MG63 (cell line): ENCODE results near the gene SMC4. TPM values are rescaled to one million over a fixed set of nuclear protein-coding genes. Genes with fewer than 3 reads are reported as not detected.
A peak's percentile ranks its signal among the peaks of the same experiment; 100 is the strongest.

Source experiments
- DNase-seq: peaks from one replicate; pipeline ENCODE4 v3.0.0-alpha.2; 2020
- H3K27me3 ChIP-seq: fragments of 250-450 bp; sonication (Bioruptor Pico); 2 replicates; pipeline ENCODE4 v1.5.1; 2020; ENCODE audit warnings: mild to moderate bottlenecking, moderate library complexity
- H3K36me3 ChIP-seq: fragments of 250-450 bp; sonication (Bioruptor Pico); 2 replicates; pipeline ENCODE4 v1.5.1; 2020; ENCODE audit warnings: mild to moderate bottlenecking, moderate library complexity
- H3K4me3 ChIP-seq: fragments of 250-450 bp; sonication (Bioruptor Pico); 2 replicates; pipeline ENCODE4 v1.5.1; 2020; ENCODE audit warnings: mild to moderate bottlenecking, moderate library complexity
- H3K9me3 ChIP-seq: fragments of 250-450 bp; sonication (Bioruptor Pico); 2 replicates; pipeline ENCODE4 v1.5.1; 2020; ENCODE audit warnings: mild to moderate bottlenecking, moderate library complexity
- total RNA-seq: library from RNA; depleted of rRNA; stranded (reverse); fragments of >200 nt; shearing (Covaris generic); gene quantifications from 2 replicates; pipeline ENCODE4 v1.2.3, GENCODE V29; 2014; ENCODE audit warnings: low replicate concordance

The SMC4 gene
- total RNA-seq, 1 experiment from 2014 or later, result 97.7 TPM

GRCh38 chr3:160413613-160414248, 14.3 kb downstream of the SMC4 start:
- no peaks in the 10 kb centered on the region for H3K9me3 ChIP-seq
- no peaks in the 10 kb centered on the region for H3K27me3 ChIP-seq
- H3K36me3 ChIP-seq, result peaks cover 95% of the 10 kb centered on the region
- peak; percentile 59 for DNase-seq
- H3K4me3 ChIP-seq, result no peak overlapping the region

DNA sequence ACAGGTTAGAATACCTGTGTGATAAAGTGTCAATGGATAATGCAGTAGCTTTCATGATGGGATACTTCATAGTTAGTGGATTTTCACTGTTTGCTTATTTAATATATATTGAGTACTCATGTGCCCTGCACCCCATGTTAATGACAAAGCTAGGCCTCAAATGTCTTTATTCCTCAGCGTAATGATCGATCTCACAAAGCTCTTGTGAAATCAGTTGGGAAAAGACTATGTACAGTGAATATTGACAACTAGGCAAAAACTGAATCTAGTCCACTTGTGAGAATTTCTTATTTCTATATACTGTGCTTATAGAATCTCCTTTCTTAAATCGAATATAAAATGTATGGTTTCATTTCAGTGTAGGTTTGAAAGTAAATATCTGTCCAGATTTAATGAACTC, 17.9 kb downstream of the SMC4 start:
- Histone ChIP-seq H3K27me3 (no peaks in the 10 kb centered on the region), H3K9me3 (no peaks in the 10 kb centered on the region), H3K36me3 (peaks cover 98% of the 10 kb centered on the region), H3K4me3 (no peak overlapping the region)
- no peak for DNase-seq

GRCh38 chr3:160427832-160428424, 28.5 kb downstream of the SMC4 start:
- H3K27me3 ChIP-seq, result no peaks in the 10 kb centered on the region
- DNase-seq, result no peak
- no peaks in the 10 kb centered on the region for H3K9me3 ChIP-seq
- H3K36me3 ChIP-seq, result peaks cover 96% of the 10 kb centered on the region
- no peak overlapping the region for H3K4me3 ChIP-seq

- no peaks in the 10 kb centered on the region for H3K27me3 ChIP-seq
- no peak for DNase-seq
- H3K9me3 ChIP-seq, result no peaks in the 10 kb centered on the region
- peaks cover 91% of the 10 kb centered on the region for H3K36me3 ChIP-seq
- no peak overlapping the region for H3K4me3 ChIP-seq
These were observed 34.6 kb downstream of the SMC4 start for GRCh38 chr3:160434071-160434470.

GRCh38 chr3:160435095-160435494, 35.6 kb downstream of the SMC4 start:
- Histone ChIP-seq H3K27me3 (no peaks in the 10 kb centered on the region), H3K36me3 (peaks cover 86% of the 10 kb centered on the region), H3K9me3 (no peaks in the 10 kb centered on the region), H3K4me3 (no peak overlapping the region)
- no peak for DNase-seq

- Histone ChIP-seq H3K4me3 (no peak overlapping the region), H3K27me3 (no peaks in the 10 kb centered on the region), H3K9me3 (no peaks in the 10 kb centered on the region), H3K36me3 (peaks cover 79% of the 10 kb centered on the region)
- DNase-seq, result no peak
These were observed 36.3 kb downstream of the SMC4 start for GRCh38 chr3:160435747-160436146.

DNA sequence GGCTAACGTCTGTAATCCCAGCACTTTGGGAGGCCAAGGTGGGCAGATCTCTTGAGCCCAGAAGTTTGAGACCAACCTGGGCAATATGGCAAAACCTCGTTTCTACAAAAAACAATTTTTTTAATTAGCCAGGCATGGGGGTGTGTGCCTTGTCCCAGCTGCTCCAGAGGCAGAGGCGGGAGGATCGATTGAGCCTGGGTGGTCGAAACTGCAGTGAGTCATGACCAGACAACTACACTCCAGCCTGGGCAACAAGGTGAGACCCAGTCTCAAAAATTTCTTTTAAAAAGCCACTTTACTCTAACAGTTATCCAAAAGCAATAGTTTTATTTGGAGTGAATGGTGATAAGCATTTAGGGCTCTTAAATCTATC, 37.6 kb downstream of the SMC4 start:
- Histone ChIP-seq H3K9me3 (no peaks in the 10 kb centered on the region), H3K4me3 (no peak overlapping the region), H3K27me3 (no peaks in the 10 kb centered on the region), H3K36me3 (peaks cover 66% of the 10 kb centered on the region)
- DNase-seq, result no peak

DNA sequence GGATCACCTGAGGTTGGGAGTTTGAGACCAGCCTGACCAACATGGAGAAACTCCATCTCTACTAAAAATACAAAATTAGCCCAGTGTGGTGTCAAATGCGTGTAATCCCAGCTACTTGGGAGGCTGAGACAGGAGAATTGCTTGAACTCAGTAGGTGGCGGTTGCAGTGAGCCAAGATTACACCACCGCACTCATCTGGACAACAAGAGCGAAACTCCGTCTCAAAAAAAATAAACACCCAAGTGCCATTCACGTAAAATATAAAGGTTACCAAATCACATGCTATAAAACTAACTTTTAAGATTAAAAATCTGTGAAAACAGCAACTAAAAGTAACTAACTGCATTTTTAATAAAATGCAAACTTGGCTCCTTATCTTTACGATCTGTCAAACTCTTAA, 41.2 kb downstream of the SMC4 start:
- H3K4me3 ChIP-seq, result no peak overlapping the region
- DNase-seq, result no peak
- H3K27me3 ChIP-seq, result no peaks in the 10 kb centered on the region
- no peaks in the 10 kb centered on the region for H3K9me3 ChIP-seq
- peaks cover 38% of the 10 kb centered on the region for H3K36me3 ChIP-seq

DNA sequence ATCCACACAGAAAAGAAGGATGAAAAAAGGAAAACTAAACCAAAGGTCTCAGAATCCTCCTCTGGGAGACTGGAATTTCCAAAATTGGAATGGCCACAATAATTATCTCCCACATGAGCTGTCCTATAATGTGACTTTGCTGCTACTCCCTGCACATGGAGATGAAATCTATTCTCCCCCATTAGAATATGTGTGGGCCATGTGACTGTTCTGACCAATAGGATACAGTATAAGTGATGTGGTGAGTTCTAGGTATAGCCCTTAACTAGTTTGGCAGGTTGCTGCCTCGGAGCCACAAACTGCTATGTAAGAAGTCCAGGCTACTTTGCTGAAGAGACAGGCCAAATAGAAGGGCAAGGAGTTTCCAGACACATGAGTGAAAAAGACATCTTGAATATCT, 45.0 kb downstream of the SMC4 start:
- Histone ChIP-seq H3K36me3 (peaks cover 10% of the 10 kb centered on the region; the same call in 1 of the 2 replicates), H3K9me3 (no peaks in the 10 kb centered on the region), H3K4me3 (no peak overlapping the region), H3K27me3 (no peaks in the 10 kb centered on the region)
- no peak for DNase-seq

- H3K27me3 ChIP-seq, result no peaks in the 10 kb centered on the region
- H3K36me3 ChIP-seq, result peaks cover 9% of the 10 kb centered on the region; the same call in 1 of the 2 replicates
- H3K9me3 ChIP-seq, result no peaks in the 10 kb centered on the region
- no peak for DNase-seq
- H3K4me3 ChIP-seq, result no peak overlapping the region
These were observed 46.4 kb downstream of the SMC4 start for GRCh38 chr3:160445854-160446253.

GRCh38 chr3:160446522-160447056, 47.1 kb downstream of the SMC4 start:
- Histone ChIP-seq H3K27me3 (no peaks in the 10 kb centered on the region), H3K4me3 (peak overlapping the region; percentile 32), H3K9me3 (no peaks in the 10 kb centered on the region), H3K36me3 (peaks cover 9% of the 10 kb centered on the region; the same call in 1 of the 2 replicates)
- peak; percentile 37 for DNase-seq

- Histone ChIP-seq H3K4me3 (peak overlapping the region; percentile 85), H3K36me3 (peaks cover 9% of the 10 kb centered on the region; the same call in 1 of the 2 replicates), H3K9me3 (no peaks in the 10 kb centered on the region), H3K27me3 (no peaks in the 10 kb centered on the region)
- DNase-seq, result no peak
These were observed 48.1 kb downstream of the SMC4 start for GRCh38 chr3:160447544-160447943.

GRCh38 chr3:160448845-160449635, 49.6 kb downstream of the SMC4 start:
- H3K4me3 ChIP-seq, result peak overlapping the region; percentile 85
- peaks cover 7% of the 10 kb centered on the region; the same call in 1 of the 2 replicates for H3K36me3 ChIP-seq
- H3K27me3 ChIP-seq, result no peaks in the 10 kb centered on the region
- DNase-seq, result no peak
- H3K9me3 ChIP-seq, result no peaks in the 10 kb centered on the region

DNA sequence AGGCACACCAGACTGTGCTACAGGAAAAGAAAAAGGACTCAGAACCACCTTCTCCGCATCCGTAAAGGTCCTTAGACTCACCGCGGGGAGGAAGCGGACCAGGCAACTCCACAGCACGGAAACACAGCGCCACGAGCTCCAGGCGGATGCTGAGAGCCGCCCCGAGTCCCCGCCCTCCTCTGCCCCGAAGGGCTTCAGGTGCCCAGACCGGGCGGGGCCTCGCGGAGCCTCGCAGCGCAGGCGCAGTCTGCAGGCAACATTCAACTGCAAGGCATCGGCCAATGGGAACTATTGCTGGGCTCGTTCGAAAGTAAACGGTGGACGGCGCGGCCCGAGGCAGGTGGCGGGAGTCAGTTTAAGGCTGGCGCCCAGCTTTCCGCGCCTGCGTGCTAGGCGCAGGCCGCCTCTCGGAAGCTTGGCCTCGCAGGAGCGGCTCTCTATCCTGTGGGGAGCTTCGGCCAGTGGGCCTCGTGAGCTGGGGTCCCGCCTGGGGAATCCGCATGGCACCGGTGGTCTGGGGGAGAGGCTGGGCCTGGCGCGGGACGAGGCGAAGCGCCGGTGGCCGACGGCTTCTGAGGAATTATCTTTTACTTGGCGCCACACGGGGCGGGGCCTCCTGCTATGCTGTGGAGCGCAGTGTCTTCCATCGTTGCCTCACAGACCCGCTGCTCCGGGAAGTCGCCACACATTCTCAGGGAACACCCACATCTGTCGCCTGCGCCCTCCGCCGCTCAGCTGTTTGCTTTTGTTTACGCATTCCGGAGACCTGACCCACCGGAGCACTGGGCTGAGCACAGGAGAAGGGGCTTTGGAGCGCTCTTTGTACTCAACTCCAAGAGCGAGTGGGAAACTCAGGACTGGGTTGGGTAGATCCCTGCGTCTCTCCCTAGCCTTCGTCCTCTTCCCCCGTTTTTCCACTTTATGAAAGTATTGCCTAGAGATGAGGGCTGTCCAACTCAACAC, 50.5 kb downstream of the SMC4 start, which contains the start of gene TRIM59:
Gene TRIM59 (minus strand): TSS at position 151 of the 963 bp plus-strand sequence. CDS start 10,603 bp downstream, outside the sequence.
- H3K36me3 ChIP-seq, result no peaks in the 10 kb centered on the region

GRCh38 chr3:160450846-160451245, 51.4 kb downstream of the SMC4 start:
- H3K27me3 ChIP-seq, result no peaks in the 10 kb centered on the region
- no peak overlapping the region for H3K4me3 ChIP-seq
- peak; percentile 54 for DNase-seq
- no peaks in the 10 kb centered on the region for H3K36me3 ChIP-seq
- H3K9me3 ChIP-seq, result no peaks in the 10 kb centered on the region

More for the DNA sequence above, 50.5 kb downstream of the SMC4 start, which contains the start of gene TRIM59:
- Histone ChIP-seq H3K4me3 (peak within 1 kb of the TSS; percentile 85), H3K27me3 (no peaks in the 10 kb centered on the region), H3K9me3 (no peaks in the 10 kb centered on the region)
- peak; percentile 92 for DNase-seq

DNA sequence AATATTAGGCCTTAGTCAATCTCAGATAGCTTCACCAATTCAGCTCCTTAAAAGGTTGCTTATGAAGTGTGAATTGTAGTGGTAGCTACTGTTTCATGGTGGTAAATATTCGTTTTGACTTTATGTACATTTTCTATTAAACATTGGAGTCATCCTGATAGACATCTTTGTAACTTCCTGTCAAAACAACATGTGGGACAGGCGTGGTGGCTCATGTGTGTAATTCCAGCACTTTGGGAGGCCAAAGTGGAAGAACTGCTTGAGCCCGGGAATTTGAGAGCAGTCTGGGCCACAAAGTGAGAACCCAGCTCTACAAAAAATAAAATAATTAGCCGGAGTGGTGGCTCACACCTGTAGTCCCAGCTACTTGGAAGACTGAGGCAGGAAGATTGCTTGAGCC, 52.2 kb downstream of the SMC4 start:
- H3K36me3 ChIP-seq, result no peaks in the 10 kb centered on the region
- H3K4me3 ChIP-seq, result no peak overlapping the region
- no peak for DNase-seq
- H3K27me3 ChIP-seq, result no peaks in the 10 kb centered on the region
- no peaks in the 10 kb centered on the region for H3K9me3 ChIP-seq
